ENCODE data around the gene TSR1.

DNA sequence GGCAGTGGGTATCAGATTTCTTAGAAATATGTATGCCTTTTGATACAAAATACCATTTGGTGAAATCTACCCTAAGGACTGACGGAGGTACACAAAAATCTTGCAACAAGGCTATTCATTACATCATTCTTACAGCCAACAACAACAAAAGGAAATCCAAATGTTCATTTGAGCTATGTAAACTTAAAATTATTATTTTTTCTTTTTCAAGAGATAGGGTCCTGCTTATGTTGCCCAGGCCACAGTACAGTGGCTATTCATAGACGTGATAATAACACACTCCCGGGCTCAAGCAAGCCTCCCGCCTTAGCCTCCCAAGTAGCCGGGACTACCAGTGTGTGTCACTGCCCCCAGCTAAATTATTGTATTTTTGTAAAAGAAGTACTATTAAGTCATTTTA, 23.5 kb downstream of the TSR1 start:
- TF ChIP-seq TAF1 (IDR thresholded peaks at IDR 0.05; ENCODE audit: borderline replicate concordance, insufficient read depth, low read length) (no peak), POLR2AphosphoS5 (IDR thresholded peaks at IDR 0.05; ENCODE audit: low read depth, low read length) (no peak), FOXP2 (optimal IDR thresholded peaks at IDR 0.05; ENCODE audit: borderline replicate concordance, extremely low read depth, extremely low read length, insufficient read depth) (no peak)
